ENCODE data around the gene ECM1.

Gene ECM1

GRCh38 chr1:150507912-150508864 is at the start of gene ECM1:
Gene ECM1, plus strand, starts transcription at chr1:150508109. Its CDS starts 101 bp downstream, at chr1:150508210.
- DNase-seq: peak; percentile 67

- peak; percentile 72 for DNase-seq
These were observed 43.5 kb upstream of the ECM1 start for GRCh38 chr1:150464422-150464826.

DNA sequence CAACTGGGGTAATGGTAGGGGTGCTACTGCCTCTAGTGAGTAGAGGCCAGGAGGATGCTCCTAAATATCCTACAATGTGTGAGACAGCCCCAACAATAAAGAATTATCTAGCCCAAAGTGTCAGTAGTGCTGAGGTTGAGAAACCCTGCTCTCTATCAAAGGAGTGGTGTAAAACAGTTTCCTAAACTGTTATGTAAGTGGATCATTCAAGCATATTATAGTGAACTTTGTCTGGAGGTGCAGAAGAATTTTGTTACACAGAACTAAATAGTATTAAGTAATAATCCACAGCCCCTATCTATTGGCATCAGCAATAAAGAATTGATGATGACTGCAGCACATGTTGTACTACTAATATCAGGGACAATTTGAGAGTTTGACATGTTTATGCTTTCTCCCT is 40.9 kb upstream of the ECM1 start:
- no peak for DNase-seq

DNA sequence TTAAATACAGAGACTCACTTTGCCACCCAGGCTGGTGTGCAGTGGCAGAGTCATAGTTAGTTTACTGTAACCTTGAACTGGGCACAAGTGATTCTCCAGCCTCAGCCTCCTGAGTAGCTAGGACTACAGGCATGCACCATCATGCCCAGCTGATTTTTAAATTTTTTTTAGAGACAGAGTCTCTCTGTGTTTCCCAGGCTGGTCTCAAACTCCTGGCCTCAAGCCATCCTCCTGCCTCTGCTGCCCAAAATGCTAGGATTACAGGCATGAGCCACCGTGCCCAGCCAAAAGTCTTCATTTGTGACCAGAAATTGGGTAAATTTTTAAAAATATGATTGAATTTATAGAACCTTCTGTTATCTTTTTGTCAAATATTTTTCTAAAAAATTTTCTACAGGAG is 38.6 kb upstream of the ECM1 start:
- DNase-seq: no peak

DNA sequence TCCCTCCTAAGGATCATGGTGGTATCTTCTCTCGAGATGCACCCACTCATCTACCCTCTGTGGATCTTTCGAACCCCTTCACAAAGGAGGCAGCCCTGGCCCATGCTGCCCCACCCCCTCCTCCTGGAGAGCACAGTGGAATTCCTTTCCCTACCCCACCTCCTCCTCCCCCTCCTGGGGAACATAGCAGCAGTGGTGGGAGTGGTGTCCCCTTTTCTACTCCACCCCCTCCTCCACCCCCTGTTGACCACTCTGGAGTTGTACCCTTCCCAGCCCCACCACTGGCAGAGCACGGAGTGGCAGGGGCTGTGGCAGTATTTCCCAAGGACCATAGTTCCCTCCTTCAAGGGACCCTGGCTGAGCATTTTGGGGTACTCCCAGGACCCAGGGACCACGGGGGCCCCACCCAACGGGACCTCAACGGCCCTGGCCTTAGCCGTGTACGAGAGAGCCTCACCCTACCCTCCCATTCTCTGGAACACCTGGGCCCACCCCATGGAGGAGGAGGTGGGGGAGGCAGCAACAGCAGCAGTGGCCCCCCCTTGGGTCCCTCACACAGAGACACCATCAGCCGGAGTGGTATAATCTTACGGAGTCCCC is 35.2 kb upstream of the ECM1 start:
- no peak for DNase-seq

DNA sequence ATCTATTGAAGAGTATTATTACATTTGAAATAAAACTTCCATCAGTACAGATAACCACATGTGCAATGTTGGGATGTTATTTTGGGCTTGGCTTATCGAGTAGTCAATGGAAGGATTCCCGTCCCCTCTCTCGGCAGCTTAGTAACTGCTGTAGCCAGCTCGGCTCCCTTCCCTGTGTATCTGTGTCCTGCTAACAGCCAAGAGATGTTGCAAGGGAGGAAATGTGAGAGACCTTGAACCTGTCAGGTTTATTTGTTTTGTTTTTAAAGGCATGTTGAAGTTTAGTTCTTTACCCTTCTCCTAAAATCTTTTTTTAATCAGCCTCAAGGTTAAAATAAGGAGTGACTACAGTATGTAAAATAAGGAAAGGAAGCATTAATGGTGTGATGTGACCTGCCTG is 34.2 kb upstream of the ECM1 start:
- DNase-seq: no peak

GRCh38 chr1:150474869-150475268 is 33.0 kb upstream of the ECM1 start:
- DNase-seq: no peak

- no peak for DNase-seq
These were observed 31.2 kb upstream of the ECM1 start for GRCh38 chr1:150476754-150477153.

DNA sequence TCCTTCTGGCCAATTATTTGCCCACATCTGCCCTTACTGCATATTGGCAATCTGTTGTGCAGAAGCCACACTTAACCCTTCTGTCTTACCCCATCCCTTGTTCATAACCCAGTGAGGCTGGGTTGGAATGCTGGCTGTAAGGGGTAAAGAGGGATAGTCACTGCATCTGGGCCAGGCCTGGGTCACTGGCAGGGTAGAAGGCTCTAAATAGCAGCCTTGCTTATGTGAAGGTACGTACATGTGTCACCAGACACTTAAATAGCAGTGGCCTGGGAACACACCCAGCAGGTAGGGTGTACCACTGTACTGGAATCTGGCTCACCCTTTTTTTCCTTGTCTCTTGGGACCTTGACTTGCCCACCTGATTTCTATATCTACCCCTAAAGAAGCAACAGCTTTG is 30.6 kb upstream of the ECM1 start:
- no peak for DNase-seq

GRCh38 chr1:150477733-150478132 is 30.2 kb upstream of the ECM1 start:
- DNase-seq: no peak

- DNase-seq: no peak
These were observed 28.5 kb upstream of the ECM1 start for GRCh38 chr1:150479370-150479769.

DNA sequence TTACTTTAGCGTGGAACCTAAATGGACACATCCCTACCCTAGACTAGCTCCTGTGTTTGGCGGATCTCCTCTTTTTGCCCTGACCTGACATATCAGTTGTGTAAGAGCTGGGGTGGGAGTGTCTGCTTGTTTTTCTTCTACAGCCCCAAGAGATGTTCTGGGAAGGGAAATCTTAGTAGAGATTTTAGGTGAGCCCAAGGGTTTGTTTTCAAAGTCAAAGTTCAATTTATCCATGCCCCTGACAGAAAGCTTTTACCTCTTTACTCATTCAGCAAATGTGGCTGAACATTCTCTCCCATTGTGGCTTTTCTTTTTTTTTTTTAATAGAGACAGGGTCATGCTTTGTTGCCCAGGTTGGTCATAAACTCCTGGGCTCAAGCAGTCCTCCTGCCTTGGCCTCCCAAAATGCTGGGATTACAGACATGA is 28.0 kb upstream of the ECM1 start:
- DNase-seq: no peak

DNA sequence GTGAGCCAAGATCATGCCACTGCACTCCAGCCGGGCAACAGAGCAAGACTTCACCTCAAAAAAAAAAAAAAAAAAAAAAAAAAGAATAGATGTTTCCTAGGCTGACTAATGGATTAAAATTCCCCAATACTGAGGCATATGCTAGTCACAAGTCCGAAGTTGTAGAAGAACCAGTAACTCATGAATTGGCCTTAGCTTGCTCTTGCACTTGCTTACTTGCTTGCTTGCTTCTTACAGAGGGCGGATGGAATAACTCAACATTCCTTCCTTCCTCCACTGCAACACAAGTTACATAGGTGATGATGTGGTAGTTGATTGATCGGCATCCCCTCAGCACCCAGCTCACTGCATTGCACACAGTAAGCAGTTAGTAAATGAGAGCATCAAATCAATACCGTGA is 23.5 kb upstream of the ECM1 start:
- DNase-seq: no peak

DNA sequence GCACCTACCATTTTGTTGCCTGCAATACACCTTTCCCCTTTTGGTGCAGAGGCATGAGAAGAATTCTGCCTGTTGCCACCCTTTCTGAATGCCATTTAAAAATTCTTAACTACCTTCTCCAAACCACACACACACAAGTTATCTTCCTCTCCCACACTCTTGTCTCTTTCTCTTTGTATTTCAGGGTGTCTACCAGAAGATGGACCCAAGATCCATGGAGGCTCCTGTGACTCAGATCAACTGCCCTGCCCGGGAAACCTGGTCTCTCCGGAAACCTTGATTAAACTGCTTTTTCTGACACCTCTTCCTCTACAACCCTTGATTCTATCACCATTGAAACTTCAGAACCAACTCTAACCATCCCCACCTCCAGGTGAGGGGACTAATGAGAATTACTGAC is 23.0 kb upstream of the ECM1 start:
- peak; percentile 70 for DNase-seq

DNA sequence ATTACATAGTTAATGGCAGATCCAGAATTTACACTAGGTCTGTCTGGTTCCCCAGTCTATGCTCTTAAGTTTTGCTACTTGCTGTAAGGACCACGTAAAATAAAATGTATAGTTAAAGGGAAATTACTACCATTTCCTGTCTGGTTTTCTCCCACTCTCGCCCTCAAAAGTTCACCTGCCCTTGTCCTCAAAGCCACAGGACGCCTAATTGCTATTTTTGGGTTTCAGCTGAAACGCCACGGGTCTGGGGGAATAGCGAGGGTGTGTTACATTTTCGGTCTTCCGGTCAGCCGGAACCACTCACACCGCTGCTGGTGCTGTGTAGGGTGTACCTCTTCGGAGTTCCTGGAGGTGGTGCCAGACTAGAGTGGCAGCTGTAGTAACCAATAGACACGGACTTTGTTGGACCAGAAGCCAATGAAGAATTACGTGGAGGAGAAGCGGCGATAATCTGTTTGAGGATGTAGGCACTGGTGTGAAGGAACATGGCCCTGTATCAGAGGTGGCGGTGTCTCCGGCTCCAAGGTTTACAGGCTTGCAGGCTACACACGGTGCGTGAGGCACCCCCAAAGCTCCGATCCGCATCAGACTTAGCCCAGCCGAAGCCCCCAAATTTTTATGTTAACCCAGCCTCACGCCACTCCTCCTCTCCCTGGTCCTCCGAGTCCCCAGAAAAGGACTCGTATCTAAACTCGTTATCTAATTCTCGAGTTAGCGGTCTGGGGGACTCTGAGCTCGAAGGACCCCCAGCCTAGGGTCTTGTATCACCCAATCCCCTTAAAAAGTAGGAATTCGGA is 20.7 kb upstream of the ECM1 start, which contains the start of gene TARS2:
TSS of gene TARS2 (plus strand) at position 454 of the 797 bp plus-strand sequence. CDS start at position 486, 32 bp downstream.
- peak; percentile 100 for DNase-seq

GRCh38 chr1:150487763-150488115 is 20.2 kb upstream of the ECM1 start:
- no peak for DNase-seq

DNA sequence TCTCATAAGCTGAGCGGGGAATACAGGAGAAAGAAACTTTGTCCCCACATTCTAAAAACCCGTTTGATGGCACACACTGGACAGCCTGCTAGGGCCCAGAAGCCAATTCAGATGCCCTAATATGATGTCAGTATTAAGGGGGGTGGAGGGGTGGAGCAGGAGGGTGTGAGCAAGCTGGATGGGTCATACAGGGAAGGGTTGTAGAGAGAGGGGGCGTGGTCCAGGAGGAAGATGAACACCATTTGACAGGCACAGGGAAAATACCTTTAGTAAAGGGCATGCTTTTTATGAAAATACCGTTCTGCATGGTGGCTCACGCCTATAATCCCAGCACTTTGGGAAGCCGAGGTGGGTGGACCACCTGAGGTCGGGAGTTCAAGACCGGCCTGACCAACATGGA is 14.7 kb upstream of the ECM1 start:
- no peak for DNase-seq

- DNase-seq: no peak
These were observed 9.6 kb upstream of the ECM1 start for GRCh38 chr1:150498342-150498741.

GRCh38 chr1:150505431-150505830 is 2.5 kb upstream of the ECM1 start:
- no peak for DNase-seq

DNA sequence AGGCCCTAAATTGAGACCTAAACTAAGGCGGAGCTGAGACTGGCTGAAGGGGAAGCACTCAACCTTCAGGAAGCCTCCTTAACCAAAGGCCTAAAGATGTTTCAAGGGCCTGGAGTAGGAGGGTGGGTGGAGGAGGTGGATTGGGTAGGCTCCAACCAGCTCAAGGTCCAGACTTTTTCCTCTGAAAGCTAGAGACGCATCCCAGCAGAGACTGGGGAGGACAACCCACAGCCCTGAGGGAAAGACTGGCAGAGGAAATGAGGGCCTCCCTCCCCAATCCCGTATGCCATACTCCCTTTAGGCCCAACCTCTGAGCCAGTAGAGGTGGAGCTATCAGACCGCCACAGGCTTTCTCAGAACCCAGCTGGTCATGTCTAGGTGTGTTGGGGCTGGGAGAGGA is 1.1 kb downstream of the ECM1 start:
- DNase-seq: no peak

DNA sequence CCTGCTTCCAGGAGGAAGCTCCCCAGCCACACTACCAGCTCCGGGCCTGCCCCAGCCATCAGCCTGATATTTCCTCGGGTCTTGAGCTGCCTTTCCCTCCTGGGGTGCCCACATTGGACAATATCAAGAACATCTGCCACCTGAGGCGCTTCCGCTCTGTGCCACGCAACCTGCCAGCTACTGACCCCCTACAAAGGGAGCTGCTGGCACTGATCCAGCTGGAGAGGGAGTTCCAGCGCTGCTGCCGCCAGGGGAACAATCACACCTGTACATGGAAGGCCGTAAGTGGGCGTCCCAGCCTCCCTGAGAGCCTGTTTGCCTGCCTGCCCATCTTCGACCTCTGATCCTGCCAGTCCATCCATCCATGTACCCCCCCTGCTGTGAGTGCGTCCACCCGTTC is 3.6 kb downstream of the ECM1 start:
- no peak for DNase-seq

DNA sequence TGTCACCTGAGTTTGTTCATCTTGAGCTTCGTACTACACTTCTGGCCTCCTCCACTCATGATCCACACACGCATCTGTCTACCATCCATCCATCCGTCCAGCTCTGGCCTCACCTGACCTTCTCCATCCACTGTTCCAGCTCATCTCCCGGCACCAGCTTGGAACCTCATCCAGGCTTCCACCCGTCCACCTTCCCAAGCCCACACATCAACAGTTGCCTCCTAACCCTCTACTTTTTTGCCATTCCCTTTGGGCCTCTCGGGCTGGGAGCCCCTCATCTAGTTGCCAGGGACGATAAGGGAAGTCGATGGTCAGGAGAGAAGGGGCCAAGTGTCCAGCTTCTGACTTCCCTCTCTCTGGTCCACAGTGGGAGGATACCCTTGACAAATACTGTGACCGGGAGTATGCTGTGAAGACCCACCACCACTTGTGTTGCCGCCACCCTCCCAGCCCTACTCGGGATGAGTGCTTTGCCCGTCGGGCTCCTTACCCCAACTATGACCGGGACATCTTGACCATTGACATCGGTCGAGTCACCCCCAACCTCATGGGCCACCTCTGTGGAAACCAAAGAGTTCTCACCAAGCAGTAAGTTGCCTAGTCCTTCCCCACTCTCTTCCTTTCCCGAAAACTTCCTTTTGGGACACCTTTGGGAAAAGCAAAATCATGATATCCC is 4.2 kb downstream of the ECM1 start:
- DNase-seq: no peak

DNA sequence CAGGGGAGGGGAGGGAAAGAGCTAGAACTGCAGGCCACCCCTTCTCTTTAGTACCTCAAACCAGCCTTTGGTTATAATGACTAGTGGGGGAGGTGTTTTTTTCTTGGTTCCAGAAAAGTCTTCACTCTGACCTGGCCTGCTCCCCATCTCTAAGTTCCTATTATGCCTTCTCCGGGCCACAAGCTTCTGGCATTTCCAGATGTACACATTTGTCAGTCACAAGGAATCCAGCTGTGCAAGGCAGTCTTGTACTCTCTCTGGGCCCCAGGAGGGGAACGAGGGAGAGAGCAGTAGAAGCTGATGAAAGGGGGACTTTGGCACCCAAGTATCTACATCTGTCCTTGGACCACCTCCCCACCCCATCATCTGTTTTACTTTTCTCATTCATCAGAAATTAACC is 4.9 kb downstream of the ECM1 start:
- no peak for DNase-seq

Measured in OCI-M1 (cell line).